ENCODE results near the gene CPM.
"Not testable (repeated sequence)": the region's sequence is repeated elsewhere in the genome, so short reads cannot be mapped to it uniquely, and the experiment has no call there.

Gene CPM

GRCh38 chr12:68851592-68852306, 81.2 kb downstream of the CPM start:
- no peak for DNase-seq (ENCODE audit: low read depth)

GRCh38 chr12:68850390-68850789, 82.6 kb downstream of the CPM start:
- no peak for DNase-seq (ENCODE audit: low read depth)

GRCh38 chr12:68846811-68847210, 86.2 kb downstream of the CPM start:
- no peak for DNase-seq (ENCODE audit: low read depth)

- no peak for DNase-seq (ENCODE audit: low read depth)
These were observed 87.9 kb downstream of the CPM start for GRCh38 chr12:68844788-68845695.

GRCh38 chr12:68844318-68844745, 88.6 kb downstream of the CPM start:
- no peak for DNase-seq (ENCODE audit: low read depth)

GRCh38 chr12:68842784-68843567, 90.0 kb downstream of the CPM start:
- no peak for DNase-seq (ENCODE audit: low read depth)

GRCh38 chr12:68842123-68842522, 90.8 kb downstream of the CPM start:
- DNase-seq (ENCODE audit: low read depth), result no peak

GRCh38 chr12:68841717-68842116, 91.3 kb downstream of the CPM start:
- DNase-seq (ENCODE audit: low read depth), result no peak

- DNase-seq (ENCODE audit: low read depth), result not testable (repeated sequence)
These were observed 91.8 kb downstream of the CPM start for GRCh38 chr12:68841175-68841574.

- no peak for DNase-seq (ENCODE audit: low read depth)
These were observed 93.5 kb downstream of the CPM start for GRCh38 chr12:68839183-68840147.

- DNase-seq (ENCODE audit: low read depth), result no peak
These were observed 94.7 kb downstream of the CPM start for GRCh38 chr12:68838046-68838886.

GRCh38 chr12:68837215-68837614, 95.8 kb downstream of the CPM start:
- no peak for DNase-seq (ENCODE audit: low read depth)

GRCh38 chr12:68835333-68835908, 97.5 kb downstream of the CPM start:
- no peak for DNase-seq (ENCODE audit: low read depth)

- no peak for DNase-seq (ENCODE audit: low read depth)
These were observed 99.5 kb downstream of the CPM start for GRCh38 chr12:68833508-68833907.

GRCh38 chr12:68832504-68832867, 100.5 kb downstream of the CPM start:
- DNase-seq (ENCODE audit: low read depth), result no peak

- DNase-seq (ENCODE audit: low read depth), result no peak
These were observed 101.0 kb downstream of the CPM start for GRCh38 chr12:68831751-68832503.

GRCh38 chr12:68831272-68831671, 101.7 kb downstream of the CPM start:
- no peak for DNase-seq (ENCODE audit: low read depth)

- no peak for DNase-seq (ENCODE audit: low read depth)
These were observed 104.3 kb downstream of the CPM start for GRCh38 chr12:68828672-68829068.

All from HS-5 (cell line).